GM20431 (cell line): ENCODE results near the gene ADAM11.

Source experiments
- in situ Hi-C: fragments of 300-500 bp; cut with MseI, MboI; formaldehyde crosslinking; loops from one replicate; pipeline ENCODE4 v1.15.0; 2020; ENCODE audit warnings: low sequenced_read_pairs; ENCODE audit not compliant: unreplicated experiment

Gene ADAM11

GRCh38 chr17:44774271-44775135 is 15.7 kb downstream of the ADAM11 start:
- in situ Hi-C loops = no loop called here

- in situ Hi-C loops = no loop called here
Measured at GRCh38 chr17:44775136-44775837, 16.5 kb downstream of the ADAM11 start.

DNA sequence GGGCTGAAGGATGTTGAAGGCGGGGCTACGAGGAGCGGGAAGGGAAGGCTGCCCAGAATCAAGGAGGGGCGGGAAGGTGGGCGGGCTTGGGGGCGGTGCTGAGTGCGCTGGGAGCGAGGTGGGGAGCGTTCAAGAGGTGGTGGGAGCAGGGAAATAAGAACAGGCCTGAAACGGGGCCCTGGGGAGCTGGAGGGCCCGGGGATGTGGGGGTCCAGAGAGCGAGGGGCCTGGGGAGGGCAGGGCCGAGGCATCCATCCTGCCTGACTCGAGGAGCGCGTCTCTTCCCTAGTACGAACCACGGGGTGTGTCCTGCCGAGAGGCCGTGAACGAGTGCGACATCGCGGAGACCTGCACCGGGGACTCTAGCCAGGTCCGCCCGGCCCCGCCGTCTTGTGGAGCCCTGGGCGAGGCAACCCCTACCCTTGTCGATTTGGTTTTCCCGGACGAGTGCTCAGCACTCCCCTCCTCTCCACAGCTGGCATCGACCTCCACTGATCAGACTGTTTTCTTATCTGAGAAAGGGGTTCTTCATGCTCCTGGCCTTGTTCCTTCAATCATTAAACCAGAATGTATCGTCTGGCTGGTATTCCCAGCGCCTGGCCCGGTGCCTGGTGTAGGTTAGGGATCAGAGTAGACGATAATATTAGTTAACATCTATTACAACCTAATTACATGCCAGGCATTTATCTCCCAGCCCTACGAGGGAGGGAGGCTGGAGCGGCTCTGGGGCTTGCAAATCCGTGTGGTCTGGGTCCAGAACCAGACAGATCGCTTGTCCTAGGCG is 17.2 kb downstream of the ADAM11 start:
- in situ Hi-C loops = no loop called here

DNA sequence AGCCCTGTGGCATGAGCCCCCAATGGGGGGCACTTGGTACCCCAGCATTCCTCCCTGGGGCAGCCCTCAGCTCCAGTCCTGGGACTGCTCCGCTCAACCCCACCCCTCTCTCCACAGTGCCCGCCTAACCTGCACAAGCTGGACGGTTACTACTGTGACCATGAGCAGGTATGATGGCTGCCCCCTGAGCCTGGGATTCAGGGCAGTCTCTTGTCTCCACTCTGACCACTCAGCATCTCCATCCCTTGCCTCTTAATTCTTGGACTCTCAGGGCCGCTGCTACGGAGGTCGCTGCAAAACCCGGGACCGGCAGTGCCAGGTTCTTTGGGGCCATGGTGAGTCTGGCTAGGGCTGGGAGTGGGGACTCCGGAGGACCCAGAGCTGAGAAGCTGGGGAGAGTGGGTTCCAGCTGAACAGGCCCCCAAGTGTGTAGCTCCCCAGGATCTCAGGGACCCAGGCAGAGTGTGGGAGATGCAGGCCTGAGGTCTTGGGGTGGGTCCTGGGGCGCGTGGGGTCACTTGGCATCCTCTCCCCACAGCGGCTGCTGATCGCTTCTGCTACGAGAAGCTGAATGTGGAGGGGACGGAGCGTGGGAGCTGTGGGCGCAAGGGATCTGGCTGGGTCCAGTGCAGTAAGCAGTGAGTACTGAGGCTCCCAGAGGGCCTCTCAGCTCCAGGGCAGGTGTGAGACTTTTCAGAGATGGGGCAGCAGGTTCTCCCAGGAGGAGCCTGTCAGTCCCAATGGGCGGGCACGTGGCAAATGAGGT is 18.0 kb downstream of the ADAM11 start:
- in situ Hi-C loops = no loop called here

GRCh38 chr17:44777394-44778348 is 18.9 kb downstream of the ADAM11 start:
- in situ Hi-C loops = no loop called here

- in situ Hi-C loops = no loop called here
Measured at GRCh38 chr17:44778656-44779210, 19.9 kb downstream of the ADAM11 start.

- in situ Hi-C loops = loop anchor here (5.0 kb wide), 1 partner anchor 78 kb away; no protein-coding TSS in a partner anchor
Measured at GRCh38 chr17:44779211-44780025, 20.6 kb downstream of the ADAM11 start.

GRCh38 chr17:44780161-44780560 is 21.4 kb downstream of the ADAM11 start:
- in situ Hi-C loops = loop anchor here (5.0 kb wide), 1 partner anchor 77 kb away; no protein-coding TSS in a partner anchor

- in situ Hi-C loops = loop anchor here (5.0 kb wide), 1 partner anchor 76 kb away; no protein-coding TSS in a partner anchor
Measured at GRCh38 chr17:44780845-44781480, 22.2 kb downstream of the ADAM11 start.

- in situ Hi-C loops = loop anchor here (5.0 kb wide), 1 partner anchor 76 kb away; no protein-coding TSS in a partner anchor
Measured at GRCh38 chr17:44781551-44782325, 22.9 kb downstream of the ADAM11 start.

DNA sequence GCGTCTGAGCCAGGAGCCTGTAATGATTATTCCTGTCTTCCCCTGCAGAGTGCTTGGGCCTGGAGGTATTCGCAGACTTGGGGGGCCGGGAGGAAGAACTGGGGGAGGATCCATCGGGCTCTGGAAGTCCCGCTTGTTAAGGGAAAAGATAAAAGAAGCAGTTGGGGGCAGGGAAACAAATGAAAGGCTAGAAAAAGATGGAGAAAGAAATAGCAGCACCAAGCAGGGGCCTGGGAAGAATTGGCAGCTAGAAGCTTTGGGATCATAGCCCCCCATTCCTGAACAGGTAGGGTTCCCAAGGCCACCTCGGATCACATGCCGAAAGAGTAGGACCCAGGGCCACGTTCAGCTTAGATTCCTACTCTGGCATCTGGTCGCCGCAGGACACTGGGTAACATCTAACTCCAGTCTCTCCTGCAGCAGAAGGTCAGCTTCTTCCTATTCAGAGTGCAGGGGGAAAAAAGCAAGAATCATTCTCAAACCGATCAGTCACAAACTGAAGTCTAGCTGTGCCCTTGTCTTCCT is 23.6 kb downstream of the ADAM11 start:
- in situ Hi-C loops = loop anchor here (5.0 kb wide), 1 partner anchor 75 kb away; no protein-coding TSS in a partner anchor

- in situ Hi-C loops = no loop called here
Measured at GRCh38 chr17:44785921-44786320, 27.1 kb downstream of the ADAM11 start.

DNA sequence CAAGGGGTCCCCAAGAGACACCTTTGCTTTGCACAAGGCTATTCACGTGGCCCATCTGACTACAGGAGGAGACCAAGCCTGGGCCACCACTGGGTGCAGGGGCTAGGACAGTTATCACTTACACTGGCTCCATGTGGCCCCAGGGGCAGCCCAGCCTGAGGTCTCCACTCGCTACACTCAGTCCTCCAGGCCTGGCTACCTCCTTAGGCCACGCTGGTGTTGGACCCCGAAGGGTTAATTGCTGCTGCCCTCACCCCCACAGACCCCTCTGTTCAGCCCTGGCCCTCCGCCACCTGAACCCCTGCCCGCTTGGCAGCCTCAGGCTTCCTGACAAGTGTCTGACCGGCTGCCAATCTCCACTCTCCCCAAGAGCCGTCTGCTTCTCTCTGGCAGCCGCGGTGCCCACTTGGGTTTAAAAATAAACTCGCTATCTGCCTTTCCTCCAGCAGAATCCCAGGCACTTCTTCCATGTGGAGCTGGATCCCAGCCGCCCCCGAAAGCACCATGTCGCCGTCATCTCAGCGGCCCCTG is 27.8 kb downstream of the ADAM11 start:
- in situ Hi-C loops = no loop called here

GRCh38 chr17:44787271-44787940 is 28.6 kb downstream of the ADAM11 start:
- in situ Hi-C loops = no loop called here

DNA sequence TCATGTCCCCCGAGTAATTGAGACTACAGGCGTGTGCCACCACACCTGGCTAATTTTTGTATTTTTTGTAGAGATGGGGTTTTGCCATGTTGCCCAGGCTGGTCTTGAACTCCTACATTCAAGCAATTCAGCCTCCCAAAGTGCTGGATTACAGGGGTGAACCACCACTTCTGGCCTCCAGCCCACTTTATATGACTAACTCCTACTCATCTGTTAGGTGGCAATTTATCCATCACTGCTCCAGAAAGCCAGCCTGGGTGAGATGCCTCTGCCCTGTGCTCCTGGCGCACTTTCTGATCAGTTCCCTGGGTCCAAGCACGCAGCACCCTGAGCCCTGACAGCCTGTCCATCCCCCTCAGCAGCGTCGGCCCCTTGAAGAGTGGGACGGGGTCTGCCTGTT is 29.4 kb downstream of the ADAM11 start:
- in situ Hi-C loops = no loop called here
